ENCODE results near the gene MICAL3. TPM values are rescaled to one million over a fixed set of nuclear protein-coding genes. Genes with fewer than 3 reads are reported as not detected.

MICAL3 gene
- polyA plus RNA-seq, 1 donor from 2014 or later = 28.1 TPM

GRCh38 chr22:17838180-17838865 lies 186.0 kb downstream of the MICAL3 start:
- Histone ChIP-seq H3K9me3 (ENCODE audit: low read length) (no peaks in the 10 kb centered on the region), H3K9ac (ENCODE audit: low read length) (no peak overlapping the region), H3K4me2 (ENCODE audit: low read length) (no peak overlapping the region), H3K27ac (ENCODE audit: low read length) (no peak overlapping the region), H3K79me2 (replicated peaks; ENCODE audit: insufficient read depth, low read length) (no peaks in the 10 kb centered on the region), H4K20me1 (ENCODE audit: insufficient read depth) (no peaks in the 10 kb centered on the region), H3K4me3 (ENCODE audit: low read length) (no peak overlapping the region), H3K9me2 (ENCODE audit: insufficient read depth, low read length) (no peaks in the 10 kb centered on the region), H3K27me3 (ENCODE audit: insufficient read depth, low read depth, low read length) (no peaks in the 10 kb centered on the region), H3K36me3 (ENCODE audit: insufficient read depth, low read length) (no peaks in the 10 kb centered on the region), H3F3A (ENCODE audit: insufficient read depth, low read length, poor library complexity, severe bottlenecking) (no peaks in the 10 kb centered on the region), H2AFZ (ENCODE audit: low read depth, low read length) (no peak overlapping the region)
- no peak for TF ChIP-seq SMC3 (conservative IDR thresholded peaks at IDR 0.05; ENCODE audit: poor library complexity)
- no peak for TF ChIP-seq TAF1 (IDR thresholded peaks at IDR 0.05; ENCODE audit: low read depth)
- TF ChIP-seq POLR2AphosphoS5 (IDR thresholded peaks at IDR 0.05) = no peak
- TF ChIP-seq, protein P1, sequence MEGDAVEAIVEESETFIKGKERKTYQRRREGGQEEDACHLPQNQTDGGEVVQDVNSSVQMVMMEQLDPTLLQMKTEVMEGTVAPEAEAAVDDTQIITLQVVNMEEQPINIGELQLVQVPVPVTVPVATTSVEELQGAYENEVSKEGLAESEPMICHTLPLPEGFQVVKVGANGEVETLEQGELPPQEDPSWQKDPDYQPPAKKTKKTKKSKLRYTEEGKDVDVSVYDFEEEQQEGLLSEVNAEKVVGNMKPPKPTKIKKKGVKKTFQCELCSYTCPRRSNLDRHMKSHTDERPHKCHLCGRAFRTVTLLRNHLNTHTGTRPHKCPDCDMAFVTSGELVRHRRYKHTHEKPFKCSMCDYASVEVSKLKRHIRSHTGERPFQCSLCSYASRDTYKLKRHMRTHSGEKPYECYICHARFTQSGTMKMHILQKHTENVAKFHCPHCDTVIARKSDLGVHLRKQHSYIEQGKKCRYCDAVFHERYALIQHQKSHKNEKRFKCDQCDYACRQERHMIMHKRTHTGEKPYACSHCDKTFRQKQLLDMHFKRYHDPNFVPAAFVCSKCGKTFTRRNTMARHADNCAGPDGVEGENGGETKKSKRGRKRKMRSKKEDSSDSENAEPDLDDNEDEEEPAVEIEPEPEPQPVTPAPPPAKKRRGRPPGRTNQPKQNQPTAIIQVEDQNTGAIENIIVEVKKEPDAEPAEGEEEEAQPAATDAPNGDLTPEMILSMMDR (IDR thresholded peaks at IDR 0.05; ENCODE audit: poor library complexity, severe bottlenecking) = no peak
- TF ChIP-seq, protein P2, sequence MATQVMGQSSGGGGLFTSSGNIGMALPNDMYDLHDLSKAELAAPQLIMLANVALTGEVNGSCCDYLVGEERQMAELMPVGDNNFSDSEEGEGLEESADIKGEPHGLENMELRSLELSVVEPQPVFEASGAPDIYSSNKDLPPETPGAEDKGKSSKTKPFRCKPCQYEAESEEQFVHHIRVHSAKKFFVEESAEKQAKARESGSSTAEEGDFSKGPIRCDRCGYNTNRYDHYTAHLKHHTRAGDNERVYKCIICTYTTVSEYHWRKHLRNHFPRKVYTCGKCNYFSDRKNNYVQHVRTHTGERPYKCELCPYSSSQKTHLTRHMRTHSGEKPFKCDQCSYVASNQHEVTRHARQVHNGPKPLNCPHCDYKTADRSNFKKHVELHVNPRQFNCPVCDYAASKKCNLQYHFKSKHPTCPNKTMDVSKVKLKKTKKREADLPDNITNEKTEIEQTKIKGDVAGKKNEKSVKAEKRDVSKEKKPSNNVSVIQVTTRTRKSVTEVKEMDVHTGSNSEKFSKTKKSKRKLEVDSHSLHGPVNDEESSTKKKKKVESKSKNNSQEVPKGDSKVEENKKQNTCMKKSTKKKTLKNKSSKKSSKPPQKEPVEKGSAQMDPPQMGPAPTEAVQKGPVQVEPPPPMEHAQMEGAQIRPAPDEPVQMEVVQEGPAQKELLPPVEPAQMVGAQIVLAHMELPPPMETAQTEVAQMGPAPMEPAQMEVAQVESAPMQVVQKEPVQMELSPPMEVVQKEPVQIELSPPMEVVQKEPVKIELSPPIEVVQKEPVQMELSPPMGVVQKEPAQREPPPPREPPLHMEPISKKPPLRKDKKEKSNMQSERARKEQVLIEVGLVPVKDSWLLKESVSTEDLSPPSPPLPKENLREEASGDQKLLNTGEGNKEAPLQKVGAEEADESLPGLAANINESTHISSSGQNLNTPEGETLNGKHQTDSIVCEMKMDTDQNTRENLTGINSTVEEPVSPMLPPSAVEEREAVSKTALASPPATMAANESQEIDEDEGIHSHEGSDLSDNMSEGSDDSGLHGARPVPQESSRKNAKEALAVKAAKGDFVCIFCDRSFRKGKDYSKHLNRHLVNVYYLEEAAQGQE (IDR thresholded peaks at IDR 0.05; ENCODE audit: borderline replicate concordance) = no peak
- TF ChIP-seq EP300 (conservative IDR thresholded peaks at IDR 0.05; ENCODE audit: poor library complexity, severe bottlenecking) = no peak
- TF ChIP-seq RAD21 (conservative IDR thresholded peaks at IDR 0.05) = no peak
- TF ChIP-seq EZH2 (IDR thresholded peaks at IDR 0.05; ENCODE audit: borderline replicate concordance, insufficient read depth, low read length, poor library complexity, severe bottlenecking) = no peak
- no peak for TF ChIP-seq MXI1 (conservative IDR thresholded peaks at IDR 0.05; ENCODE audit: poor library complexity, severe bottlenecking)

- H2AFZ ChIP-seq (ENCODE audit: low read depth, low read length) = no peak overlapping the region
- H3K4me2 ChIP-seq (ENCODE audit: low read length) = no peak overlapping the region
- no peaks in the 10 kb centered on the region for H3K9me3 ChIP-seq (ENCODE audit: low read length)
- no peak overlapping the region for H3K9ac ChIP-seq (ENCODE audit: low read length)
- no peaks in the 10 kb centered on the region for H3K9me2 ChIP-seq (ENCODE audit: insufficient read depth, low read length)
- H3K36me3 ChIP-seq (ENCODE audit: insufficient read depth, low read length) = no peaks in the 10 kb centered on the region
- no peaks in the 10 kb centered on the region for H3K79me2 ChIP-seq (replicated peaks; ENCODE audit: insufficient read depth, low read length)
- H3F3A ChIP-seq (ENCODE audit: insufficient read depth, low read length, poor library complexity, severe bottlenecking) = no peaks in the 10 kb centered on the region
- H3K4me3 ChIP-seq (ENCODE audit: low read length) = no peak overlapping the region
- H3K27ac ChIP-seq (ENCODE audit: low read length) = no peak overlapping the region
- H4K20me1 ChIP-seq (ENCODE audit: insufficient read depth) = no peaks in the 10 kb centered on the region
- no peaks in the 10 kb centered on the region for H3K27me3 ChIP-seq (ENCODE audit: insufficient read depth, low read depth, low read length)
- TF ChIP-seq, protein P1 (IDR thresholded peaks at IDR 0.05; ENCODE audit: poor library complexity, severe bottlenecking) = no peak
- no peak for TF ChIP-seq RAD21 (conservative IDR thresholded peaks at IDR 0.05)
- TF ChIP-seq POLR2AphosphoS5 (IDR thresholded peaks at IDR 0.05) = no peak
- TF ChIP-seq MXI1 (conservative IDR thresholded peaks at IDR 0.05; ENCODE audit: poor library complexity, severe bottlenecking) = no peak
- TF ChIP-seq, protein P2 (IDR thresholded peaks at IDR 0.05; ENCODE audit: borderline replicate concordance) = no peak
- TF ChIP-seq EP300 (conservative IDR thresholded peaks at IDR 0.05; ENCODE audit: poor library complexity, severe bottlenecking) = no peak
Measured at GRCh38 chr22:17836992-17837742, 187.2 kb downstream of the MICAL3 start.

Data from neural cell (in vitro differentiated cells).